ENCODE results near the gene SLCO2A1.

The SLCO2A1 gene

DNA sequence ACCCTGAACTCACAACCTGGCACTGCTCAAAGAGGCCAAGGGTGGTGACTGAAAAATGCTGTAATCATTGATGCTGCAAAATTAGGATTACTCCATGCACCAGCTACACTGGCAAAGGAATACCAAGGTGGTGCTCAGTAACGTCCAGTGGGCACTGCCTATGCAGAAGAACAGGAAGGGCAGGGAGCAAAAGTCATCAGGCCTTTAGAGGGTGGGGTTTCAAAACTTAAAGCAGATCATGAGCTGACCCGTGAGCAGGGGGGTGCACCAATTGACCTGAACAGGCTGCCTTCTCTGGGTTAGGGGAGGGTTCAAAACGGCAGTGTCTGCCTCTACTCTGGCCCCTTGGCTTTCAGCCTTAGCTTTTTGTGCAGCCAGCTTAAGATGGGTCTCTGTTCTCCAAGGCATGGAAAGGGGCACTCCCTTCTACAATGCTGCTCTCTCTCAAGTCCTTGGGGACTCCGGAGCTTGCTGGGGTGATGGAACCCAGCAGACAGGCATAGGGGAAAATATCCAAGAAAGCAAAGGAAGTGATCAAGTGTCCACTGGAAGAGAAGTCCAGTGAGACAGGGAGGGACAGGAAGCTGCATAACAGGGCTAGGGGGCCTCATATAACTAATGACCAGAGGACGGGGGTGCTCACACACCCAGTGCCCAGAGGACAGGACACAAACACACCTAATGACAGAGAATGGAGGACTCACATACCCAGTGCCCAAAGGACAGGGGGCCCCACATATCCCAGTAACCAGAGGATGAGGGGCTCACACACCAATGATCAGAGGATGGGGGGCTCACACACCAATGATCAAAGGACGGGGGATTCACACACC, 145.5 kb downstream of the SLCO2A1 start:
- Histone ChIP-seq H3K27ac (ENCODE audit: extremely low read depth, low read depth, low read length) (no peak overlapping the region), H3K36me3 (ENCODE audit: control insufficient read depth in 2 of 2, insufficient read depth in 1 of 2, low read length in 2 of 2) (peaks cover 0 to 9% of the 10 kb centered on the region in 2 experiments; a peak in 1 of 3 replicates), H3K9me3 (ENCODE audit: control insufficient read depth, insufficient read depth, low read depth, low read length) (no peaks in the 10 kb centered on the region), H3K4me3 (ENCODE audit: low read depth, low read length) (no peak overlapping the region), H3K4me1 (ENCODE audit: control insufficient read depth, insufficient read depth, low read length) (no peaks in the 10 kb centered on the region)
- TF ChIP-seq ZNF211 (tag by site-specific recombination; IDR thresholded peaks at IDR 0.05; ENCODE audit: low read depth), result no peak
- TF ChIP-seq, protein P1, sequence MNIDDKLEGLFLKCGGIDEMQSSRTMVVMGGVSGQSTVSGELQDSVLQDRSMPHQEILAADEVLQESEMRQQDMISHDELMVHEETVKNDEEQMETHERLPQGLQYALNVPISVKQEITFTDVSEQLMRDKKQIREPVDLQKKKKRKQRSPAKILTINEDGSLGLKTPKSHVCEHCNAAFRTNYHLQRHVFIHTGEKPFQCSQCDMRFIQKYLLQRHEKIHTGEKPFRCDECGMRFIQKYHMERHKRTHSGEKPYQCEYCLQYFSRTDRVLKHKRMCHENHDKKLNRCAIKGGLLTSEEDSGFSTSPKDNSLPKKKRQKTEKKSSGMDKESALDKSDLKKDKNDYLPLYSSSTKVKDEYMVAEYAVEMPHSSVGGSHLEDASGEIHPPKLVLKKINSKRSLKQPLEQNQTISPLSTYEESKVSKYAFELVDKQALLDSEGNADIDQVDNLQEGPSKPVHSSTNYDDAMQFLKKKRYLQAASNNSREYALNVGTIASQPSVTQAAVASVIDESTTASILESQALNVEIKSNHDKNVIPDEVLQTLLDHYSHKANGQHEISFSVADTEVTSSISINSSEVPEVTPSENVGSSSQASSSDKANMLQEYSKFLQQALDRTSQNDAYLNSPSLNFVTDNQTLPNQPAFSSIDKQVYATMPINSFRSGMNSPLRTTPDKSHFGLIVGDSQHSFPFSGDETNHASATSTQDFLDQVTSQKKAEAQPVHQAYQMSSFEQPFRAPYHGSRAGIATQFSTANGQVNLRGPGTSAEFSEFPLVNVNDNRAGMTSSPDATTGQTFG (tag by site-specific recombination; IDR thresholded peaks at IDR 0.05; ENCODE audit: borderline replicate concordance), result no peak
- TF ChIP-seq ZFP41 (tag by site-specific recombination; IDR thresholded peaks at IDR 0.05; ENCODE audit: borderline replicate concordance), result no peak
- no peak for TF ChIP-seq ZNF23 (tag by site-specific recombination; IDR thresholded peaks at IDR 0.05; ENCODE audit: borderline replicate concordance)
- TF ChIP-seq ZNF701 (tag by site-specific recombination; IDR thresholded peaks at IDR 0.05), result no peak
- no peak for TF ChIP-seq ZNF404 (tag by site-specific recombination; IDR thresholded peaks at IDR 0.05)
- CTCF ChIA-PET, result interaction anchor here (0.5 kb wide), 1 partner anchor 663 kb away, joined by 3 read pairs; no protein-coding TSS in a partner anchor
- POLR2A ChIA-PET, result no interaction called here

DNA sequence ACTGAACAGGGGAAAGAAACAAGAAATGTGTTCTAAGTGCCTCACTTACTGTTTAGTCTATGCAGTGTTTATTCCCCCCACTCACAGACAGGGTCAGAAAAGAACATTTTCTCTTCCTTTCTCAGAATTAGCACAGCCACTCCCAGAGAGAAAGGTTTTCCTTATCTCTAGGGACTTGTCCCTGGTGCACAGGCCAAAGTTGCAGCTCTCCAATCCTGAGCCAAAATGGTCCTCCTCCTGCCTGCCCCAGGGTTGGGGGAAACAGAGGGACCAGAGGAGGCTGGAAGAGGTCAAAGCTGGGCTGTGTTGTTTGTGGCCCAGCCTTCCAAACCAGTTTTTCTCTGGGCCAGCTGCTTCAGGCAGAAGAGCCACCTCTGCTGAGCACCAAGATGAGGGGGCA, 146.1 kb downstream of the SLCO2A1 start:
- TF ChIP-seq ZNF24 (tag by site-specific recombination; IDR thresholded peaks at IDR 0.05) (no peak), ZNF664 (tag by site-specific recombination; IDR thresholded peaks at IDR 0.05) (no peak), ZNF629 (tag by site-specific recombination; IDR thresholded peaks at IDR 0.05) (no peak), ZNF707 (tag by site-specific recombination; IDR thresholded peaks at IDR 0.05) (no peak), HOXD13 (CRISPR knock-in tag; IDR thresholded peaks at IDR 0.05; ENCODE audit: borderline replicate concordance) (no peak), ZIC2 (tag by site-specific recombination; IDR thresholded peaks at IDR 0.05) (no peak), MZF1 (tag by site-specific recombination; IDR thresholded peaks at IDR 0.05; ENCODE audit: borderline replicate concordance) (no peak), ZNF354C (tag by site-specific recombination; IDR thresholded peaks at IDR 0.05; ENCODE audit: borderline replicate concordance, low read depth) (no peak), ZNF561 (tag by site-specific recombination; IDR thresholded peaks at IDR 0.05; ENCODE audit: borderline replicate concordance) (no peak), ZNF202 (tag by site-specific recombination; IDR thresholded peaks at IDR 0.05; ENCODE audit: borderline replicate concordance) (no peak)
- TF ChIP-seq, protein P2, sequence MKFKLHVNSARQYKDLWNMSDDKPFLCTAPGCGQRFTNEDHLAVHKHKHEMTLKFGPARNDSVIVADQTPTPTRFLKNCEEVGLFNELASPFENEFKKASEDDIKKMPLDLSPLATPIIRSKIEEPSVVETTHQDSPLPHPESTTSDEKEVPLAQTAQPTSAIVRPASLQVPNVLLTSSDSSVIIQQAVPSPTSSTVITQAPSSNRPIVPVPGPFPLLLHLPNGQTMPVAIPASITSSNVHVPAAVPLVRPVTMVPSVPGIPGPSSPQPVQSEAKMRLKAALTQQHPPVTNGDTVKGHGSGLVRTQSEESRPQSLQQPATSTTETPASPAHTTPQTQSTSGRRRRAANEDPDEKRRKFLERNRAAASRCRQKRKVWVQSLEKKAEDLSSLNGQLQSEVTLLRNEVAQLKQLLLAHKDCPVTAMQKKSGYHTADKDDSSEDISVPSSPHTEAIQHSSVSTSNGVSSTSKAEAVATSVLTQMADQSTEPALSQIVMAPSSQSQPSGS (tag by site-specific recombination; IDR thresholded peaks at IDR 0.05; ENCODE audit: low read depth), result no peak
- TF ChIP-seq, protein P3, sequence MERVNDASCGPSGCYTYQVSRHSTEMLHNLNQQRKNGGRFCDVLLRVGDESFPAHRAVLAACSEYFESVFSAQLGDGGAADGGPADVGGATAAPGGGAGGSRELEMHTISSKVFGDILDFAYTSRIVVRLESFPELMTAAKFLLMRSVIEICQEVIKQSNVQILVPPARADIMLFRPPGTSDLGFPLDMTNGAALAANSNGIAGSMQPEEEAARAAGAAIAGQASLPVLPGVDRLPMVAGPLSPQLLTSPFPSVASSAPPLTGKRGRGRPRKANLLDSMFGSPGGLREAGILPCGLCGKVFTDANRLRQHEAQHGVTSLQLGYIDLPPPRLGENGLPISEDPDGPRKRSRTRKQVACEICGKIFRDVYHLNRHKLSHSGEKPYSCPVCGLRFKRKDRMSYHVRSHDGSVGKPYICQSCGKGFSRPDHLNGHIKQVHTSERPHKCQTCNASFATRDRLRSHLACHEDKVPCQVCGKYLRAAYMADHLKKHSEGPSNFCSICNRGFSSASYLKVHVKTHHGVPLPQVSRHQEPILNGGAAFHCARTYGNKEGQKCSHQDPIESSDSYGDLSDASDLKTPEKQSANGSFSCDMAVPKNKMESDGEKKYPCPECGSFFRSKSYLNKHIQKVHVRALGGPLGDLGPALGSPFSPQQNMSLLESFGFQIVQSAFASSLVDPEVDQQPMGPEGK (tag by site-specific recombination; IDR thresholded peaks at IDR 0.05), result no peak
- TF ChIP-seq, protein P4, sequence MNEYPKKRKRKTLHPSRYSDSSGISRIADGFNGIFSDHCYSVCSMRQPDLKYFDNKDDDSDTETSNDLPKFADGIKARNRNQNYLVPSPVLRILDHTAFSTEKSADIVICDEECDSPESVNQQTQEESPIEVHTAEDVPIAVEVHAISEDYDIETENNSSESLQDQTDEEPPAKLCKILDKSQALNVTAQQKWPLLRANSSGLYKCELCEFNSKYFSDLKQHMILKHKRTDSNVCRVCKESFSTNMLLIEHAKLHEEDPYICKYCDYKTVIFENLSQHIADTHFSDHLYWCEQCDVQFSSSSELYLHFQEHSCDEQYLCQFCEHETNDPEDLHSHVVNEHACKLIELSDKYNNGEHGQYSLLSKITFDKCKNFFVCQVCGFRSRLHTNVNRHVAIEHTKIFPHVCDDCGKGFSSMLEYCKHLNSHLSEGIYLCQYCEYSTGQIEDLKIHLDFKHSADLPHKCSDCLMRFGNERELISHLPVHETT (tag by site-specific recombination; IDR thresholded peaks at IDR 0.05), result no peak
- TF ChIP-seq, protein P5, sequence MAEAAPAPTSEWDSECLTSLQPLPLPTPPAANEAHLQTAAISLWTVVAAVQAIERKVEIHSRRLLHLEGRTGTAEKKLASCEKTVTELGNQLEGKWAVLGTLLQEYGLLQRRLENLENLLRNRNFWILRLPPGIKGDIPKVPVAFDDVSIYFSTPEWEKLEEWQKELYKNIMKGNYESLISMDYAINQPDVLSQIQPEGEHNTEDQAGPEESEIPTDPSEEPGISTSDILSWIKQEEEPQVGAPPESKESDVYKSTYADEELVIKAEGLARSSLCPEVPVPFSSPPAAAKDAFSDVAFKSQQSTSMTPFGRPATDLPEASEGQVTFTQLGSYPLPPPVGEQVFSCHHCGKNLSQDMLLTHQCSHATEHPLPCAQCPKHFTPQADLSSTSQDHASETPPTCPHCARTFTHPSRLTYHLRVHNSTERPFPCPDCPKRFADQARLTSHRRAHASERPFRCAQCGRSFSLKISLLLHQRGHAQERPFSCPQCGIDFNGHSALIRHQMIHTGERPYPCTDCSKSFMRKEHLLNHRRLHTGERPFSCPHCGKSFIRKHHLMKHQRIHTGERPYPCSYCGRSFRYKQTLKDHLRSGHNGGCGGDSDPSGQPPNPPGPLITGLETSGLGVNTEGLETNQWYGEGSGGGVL (tag by site-specific recombination; IDR thresholded peaks at IDR 0.05), result no peak
- Histone ChIP-seq H3K4me1 (ENCODE audit: control insufficient read depth, insufficient read depth, low read length) (no peaks in the 10 kb centered on the region), H3K4me3 (ENCODE audit: low read depth, low read length) (no peak overlapping the region), H3K9me3 (ENCODE audit: control insufficient read depth, insufficient read depth, low read depth, low read length) (no peaks in the 10 kb centered on the region), H3K27ac (ENCODE audit: extremely low read depth, low read depth, low read length) (no peak overlapping the region), H3K36me3 (ENCODE audit: control insufficient read depth in 2 of 2, insufficient read depth in 1 of 2, low read length in 2 of 2) (peaks cover 0 to 9% of the 10 kb centered on the region in 2 experiments; a peak in 1 of 3 replicates)
- POLR2A ChIA-PET, result no interaction called here
- CTCF ChIA-PET, result interaction anchor here (0.5 to 0.6 kb wide), 2 partner anchors 65 to 663 kb away, joined by 3 to 5 read pairs; no protein-coding TSS in a partner anchor
